Activated T-helper 1 cell treated with anti-CD3 and anti-CD28 coated beads, Interleukin-12 subunit alpha, Interleukin-12 subunit beta, Interleukin-2, Interleukin-4 antibody, amounts not matched to agents 30 ng/mL and 10 ng/mL and 1 ng/mL, durations not matched to agents 14 hours and 24 hours and 36 hours (primary cell): ENCODE results near the gene FBXL20. TPM values are rescaled to one million over a fixed set of nuclear protein-coding genes. Genes with fewer than 3 reads are reported as not detected.

ENCODE experiments used
- DNase-seq: peaks from one replicate; pipeline ENCODE4 v3.0.0; 2021; ENCODE audit warnings: low spot score
- H3K27ac Mint-ChIP-seq: one replicate; pipeline ENCODE4 v1.8.0; 2021; ENCODE audit warnings: mild to moderate bottlenecking, mixed read lengths
- H3K27me3 Mint-ChIP-seq: one replicate; pipeline ENCODE4 v1.8.0; 2022; ENCODE audit warnings: mild to moderate bottlenecking, moderate library complexity, mixed read lengths; ENCODE audit not compliant: insufficient read depth
- H3K36me3 Mint-ChIP-seq: one replicate; pipeline ENCODE4 v1.8.0; 2021; ENCODE audit warnings: low read depth, mixed read lengths
- H3K4me1 Mint-ChIP-seq: one replicate; pipeline ENCODE4 v1.8.0; 2021; ENCODE audit warnings: low read depth, mixed read lengths
- H3K4me3 Mint-ChIP-seq: one replicate; pipeline ENCODE4 v1.8.0; 2021; ENCODE audit warnings: mild to moderate bottlenecking, moderate library complexity, mixed read lengths
- H3K9me3 Mint-ChIP-seq: one replicate; pipeline ENCODE4 v1.8.0; 2021; ENCODE audit warnings: mixed read lengths
- intact Hi-C: fragments of 100-400 bp; cut with micrococcal nuclease; formaldehyde crosslinking; loops from one replicate; pipeline ENCODE4 v1.15.1; 2024
- total RNA-seq: library from RNA; stranded (reverse); gene quantifications from 2 replicates; pipeline ENCODE4 v1.2.3, GENCODE V29; 2022

FBXL20 gene
- total RNA-seq, 1 donor from 2014 or later: 20.1 TPM

GRCh38 chr17:39235555-39236449 lies 165.6 kb downstream of the FBXL20 start:
- no peak overlapping the region for H3K4me3 Mint-ChIP-seq
- DNase-seq: peak; percentile 25
- no peaks in the 10 kb centered on the region for H3K36me3 Mint-ChIP-seq
- intact Hi-C loops: loop anchor here (1.0 kb wide), 1 partner anchor 8 kb away; no protein-coding TSS in a partner anchor
- H3K4me1 Mint-ChIP-seq: peaks cover 21% of the 10 kb centered on the region
- H3K27me3 Mint-ChIP-seq: peaks cover 5% of the 10 kb centered on the region
- no peaks in the 10 kb centered on the region for H3K9me3 Mint-ChIP-seq
- H3K27ac Mint-ChIP-seq: no peak overlapping the region

- Mint-ChIP-seq H3K27me3 (peaks cover 5% of the 10 kb centered on the region), H3K36me3 (no peaks in the 10 kb centered on the region), H3K4me3 (no peak overlapping the region), H3K4me1 (peaks cover 14% of the 10 kb centered on the region), H3K27ac (no peak overlapping the region), H3K9me3 (no peaks in the 10 kb centered on the region)
- intact Hi-C loops: loop anchor here (1.0 to 5.0 kb wide), 2 partner anchors 25 to 250 kb away; no protein-coding TSS in a partner anchor
- DNase-seq: peak; percentile 20
Measured at GRCh38 chr17:39231591-39232551, 169.6 kb downstream of the FBXL20 start.

- intact Hi-C loops: loop anchor here (5.0 kb wide), 1 partner anchor 249 kb away; no protein-coding TSS in a partner anchor
- Mint-ChIP-seq H3K4me3 (no peak overlapping the region), H3K4me1 (peaks cover 15% of the 10 kb centered on the region), H3K27me3 (peaks cover 11% of the 10 kb centered on the region), H3K9me3 (no peaks in the 10 kb centered on the region), H3K36me3 (no peaks in the 10 kb centered on the region), H3K27ac (no peak overlapping the region)
- DNase-seq: no peak
Measured at GRCh38 chr17:39231091-39231561, 170.3 kb downstream of the FBXL20 start.

GRCh38 chr17:39230361-39230760 lies 171.1 kb downstream of the FBXL20 start:
- Mint-ChIP-seq H3K4me3 (no peak overlapping the region), H3K27me3 (peaks cover 15% of the 10 kb centered on the region), H3K36me3 (no peaks in the 10 kb centered on the region), H3K9me3 (no peaks in the 10 kb centered on the region), H3K27ac (no peak overlapping the region), H3K4me1 (peaks cover 14% of the 10 kb centered on the region)
- intact Hi-C loops: loop anchor here (5.0 kb wide), 1 partner anchor 248 kb away; no protein-coding TSS in a partner anchor
- no peak for DNase-seq

GRCh38 chr17:39229274-39229913 lies 172.0 kb downstream of the FBXL20 start:
- no peak overlapping the region for H3K27ac Mint-ChIP-seq
- no peak for DNase-seq
- no peak overlapping the region for H3K4me3 Mint-ChIP-seq
- peaks cover 13% of the 10 kb centered on the region for H3K4me1 Mint-ChIP-seq
- H3K9me3 Mint-ChIP-seq: no peaks in the 10 kb centered on the region
- H3K27me3 Mint-ChIP-seq: peaks cover 17% of the 10 kb centered on the region
- no peaks in the 10 kb centered on the region for H3K36me3 Mint-ChIP-seq
- intact Hi-C loops: no loop called here

- Mint-ChIP-seq H3K9me3 (no peaks in the 10 kb centered on the region), H3K4me3 (no peak overlapping the region), H3K27me3 (peaks cover 36% of the 10 kb centered on the region), H3K36me3 (no peaks in the 10 kb centered on the region), H3K4me1 (peaks cover 13% of the 10 kb centered on the region), H3K27ac (no peak overlapping the region)
- intact Hi-C loops: no loop called here
- no peak for DNase-seq
Measured at GRCh38 chr17:39227364-39227919, 174.0 kb downstream of the FBXL20 start.

GRCh38 chr17:39225959-39226683 lies 175.3 kb downstream of the FBXL20 start:
- DNase-seq: no peak

GRCh38 chr17:39225308-39225958 lies 176.0 kb downstream of the FBXL20 start, which contains the start of gene STAC2:
STAC2 (minus strand) TSS chr17:39225945; CDS start chr17:39225502, 443 bp downstream.
- Mint-ChIP-seq H3K4me3 (peak within 1 kb of the TSS; percentile 58), H3K36me3 (no peaks in the 10 kb centered on the region), H3K27ac (no peak within 1 kb of the TSS), H3K27me3 (peaks cover 36% of the 10 kb centered on the region), H3K4me1 (peaks cover 5% of the 10 kb centered on the region), H3K9me3 (no peaks in the 10 kb centered on the region)
- intact Hi-C loops: no loop called here
- DNase-seq: no peak

More at GRCh38 chr17:39225959-39226683, 175.3 kb downstream of the FBXL20 start:
- Mint-ChIP-seq H3K4me1 (peaks cover 5% of the 10 kb centered on the region), H3K27ac (no peak overlapping the region), H3K27me3 (peaks cover 36% of the 10 kb centered on the region), H3K36me3 (no peaks in the 10 kb centered on the region), H3K9me3 (no peaks in the 10 kb centered on the region), H3K4me3 (peak overlapping the region; percentile 58)
- intact Hi-C loops: no loop called here

- no peaks in the 10 kb centered on the region for H3K9me3 Mint-ChIP-seq
- peaks cover 5% of the 10 kb centered on the region for H3K4me1 Mint-ChIP-seq
- no peaks in the 10 kb centered on the region for H3K36me3 Mint-ChIP-seq
- no peak overlapping the region for H3K27ac Mint-ChIP-seq
- H3K27me3 Mint-ChIP-seq: peaks cover 36% of the 10 kb centered on the region
- DNase-seq: no peak
- intact Hi-C loops: no loop called here
- H3K4me3 Mint-ChIP-seq: peak overlapping the region; percentile 30
Measured at GRCh38 chr17:39224778-39225307, 176.6 kb downstream of the FBXL20 start.

GRCh38 chr17:39223907-39224777 lies 177.3 kb downstream of the FBXL20 start:
- intact Hi-C loops: no loop called here
- no peak overlapping the region for H3K4me3 Mint-ChIP-seq
- H3K27me3 Mint-ChIP-seq: peaks cover 42% of the 10 kb centered on the region
- no peak for DNase-seq
- H3K36me3 Mint-ChIP-seq: no peaks in the 10 kb centered on the region
- no peak overlapping the region for H3K27ac Mint-ChIP-seq
- H3K4me1 Mint-ChIP-seq: peaks cover 5% of the 10 kb centered on the region
- H3K9me3 Mint-ChIP-seq: no peaks in the 10 kb centered on the region
